Panc1 (cell line): ENCODE data around the gene BAD.
A peak's percentile ranks its signal among the peaks of the same experiment; 100 is the strongest.

Experiments
- CTCF ChIP-seq: fragments of 450-650 bp; IDR thresholded peaks from 2 replicates; pipeline ENCODE4 v1.5.1; 2017; ENCODE audit warnings: mild to moderate bottlenecking
- POLR2AphosphoS5 ChIP-seq: IDR thresholded peaks from 2 replicates; pipeline ENCODE4 v1.6.1; 2012; ENCODE audit warnings: mild to moderate bottlenecking, low read depth, low read length, moderate library complexity

GRCh38 chr11:64289002-64289564 lies 4.6 kb upstream of the BAD start:
- peak; percentile 23; the same call in 1 of the 2 replicates for TF ChIP-seq POLR2AphosphoS5
- TF ChIP-seq CTCF = no peak
